ENCODE results near the gene ATF2.

DNA sequence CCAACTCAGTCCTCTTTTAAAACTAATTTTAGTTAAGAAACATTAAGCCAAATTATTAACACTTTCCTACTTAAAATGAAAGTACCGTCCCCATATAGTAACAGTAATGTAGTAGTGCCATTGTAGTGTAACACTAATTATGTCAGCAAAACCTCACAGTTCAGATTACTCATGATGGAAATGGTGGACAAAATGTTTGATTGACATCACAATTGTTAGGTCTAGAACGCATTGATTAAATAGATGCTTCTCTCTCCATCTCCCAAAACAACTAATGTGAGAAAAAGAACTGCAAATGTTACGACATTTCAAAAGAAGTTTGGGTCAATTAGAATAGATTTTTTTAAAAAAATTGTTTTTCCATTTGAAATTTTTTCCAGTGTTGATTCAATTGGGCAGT, 1.2 kb upstream of the ATF2 start:
- no peak for TF ChIP-seq EZH2 (IDR thresholded peaks at IDR 0.05; ENCODE audit: borderline replicate concordance)
- TF ChIP-seq, protein P1, sequence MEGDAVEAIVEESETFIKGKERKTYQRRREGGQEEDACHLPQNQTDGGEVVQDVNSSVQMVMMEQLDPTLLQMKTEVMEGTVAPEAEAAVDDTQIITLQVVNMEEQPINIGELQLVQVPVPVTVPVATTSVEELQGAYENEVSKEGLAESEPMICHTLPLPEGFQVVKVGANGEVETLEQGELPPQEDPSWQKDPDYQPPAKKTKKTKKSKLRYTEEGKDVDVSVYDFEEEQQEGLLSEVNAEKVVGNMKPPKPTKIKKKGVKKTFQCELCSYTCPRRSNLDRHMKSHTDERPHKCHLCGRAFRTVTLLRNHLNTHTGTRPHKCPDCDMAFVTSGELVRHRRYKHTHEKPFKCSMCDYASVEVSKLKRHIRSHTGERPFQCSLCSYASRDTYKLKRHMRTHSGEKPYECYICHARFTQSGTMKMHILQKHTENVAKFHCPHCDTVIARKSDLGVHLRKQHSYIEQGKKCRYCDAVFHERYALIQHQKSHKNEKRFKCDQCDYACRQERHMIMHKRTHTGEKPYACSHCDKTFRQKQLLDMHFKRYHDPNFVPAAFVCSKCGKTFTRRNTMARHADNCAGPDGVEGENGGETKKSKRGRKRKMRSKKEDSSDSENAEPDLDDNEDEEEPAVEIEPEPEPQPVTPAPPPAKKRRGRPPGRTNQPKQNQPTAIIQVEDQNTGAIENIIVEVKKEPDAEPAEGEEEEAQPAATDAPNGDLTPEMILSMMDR (IDR thresholded peaks at IDR 0.05; ENCODE audit: poor library complexity), result no peak
